ENCODE measurements around the gene LRRK2.
"Not testable (repeated sequence)": the region's sequence is repeated elsewhere in the genome, so short reads cannot be mapped to it uniquely, and the experiment has no call there.

LRRK2 gene

DNA sequence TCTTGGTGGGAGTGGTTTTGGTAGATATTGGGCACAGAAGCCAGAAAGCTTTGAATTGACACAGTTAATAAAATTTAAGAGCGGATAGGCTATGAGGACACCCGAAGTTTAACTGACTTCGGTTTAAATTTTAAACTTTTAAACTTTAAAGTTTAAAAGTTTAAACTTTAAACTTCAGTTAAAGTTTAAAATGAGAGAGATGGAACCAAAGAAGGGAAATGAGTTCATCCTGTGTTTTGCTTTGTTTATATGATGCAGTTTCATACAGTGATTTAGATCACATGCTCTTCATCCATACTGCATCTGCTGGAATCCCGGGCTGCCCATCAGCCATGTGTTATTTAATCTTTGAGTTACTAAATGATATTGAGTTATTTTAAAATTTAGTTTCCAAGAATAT is 27.2 kb upstream of the LRRK2 start:
- Histone ChIP-seq H3K36me3 (ENCODE audit: insufficient read depth, low read depth, low read length) (no peaks in the 10 kb centered on the region), H3K9me3 (ENCODE audit: insufficient read depth, low read depth, low read length) (no peaks in the 10 kb centered on the region), H3K4me3 (ENCODE audit: low read length) (no peak overlapping the region), H3K4me1 (ENCODE audit: insufficient read depth, low read length) (no peaks in the 10 kb centered on the region; the same call in 1 of the 2 replicates), H3K27ac (ENCODE audit: low read length) (no peak overlapping the region), H3K27me3 (ENCODE audit: insufficient read depth, low read length) (no peaks in the 10 kb centered on the region), H3K9ac (ENCODE audit: low read depth, low read length) (no peak overlapping the region)

DNA sequence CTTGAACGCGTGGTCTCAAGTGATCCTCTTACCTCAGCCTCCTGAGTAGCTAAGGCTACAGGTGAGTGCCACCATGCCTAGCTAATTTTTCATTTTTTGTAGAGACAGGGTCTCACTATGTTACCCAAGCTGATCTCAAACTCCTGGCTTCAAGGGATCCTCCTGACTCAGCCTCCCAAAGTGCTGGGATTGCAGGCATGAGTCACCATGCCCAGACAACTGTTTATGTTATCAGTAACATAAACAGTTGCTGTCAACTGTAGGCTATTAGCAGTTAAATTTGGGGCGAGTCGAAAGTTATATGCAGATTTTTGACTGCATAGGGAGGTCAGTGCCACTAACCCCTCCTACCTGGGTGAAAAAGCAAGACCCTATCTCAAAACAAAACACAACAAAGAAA is 26.2 kb upstream of the LRRK2 start:
- Histone ChIP-seq H3K27ac (ENCODE audit: low read length) (no peak overlapping the region), H3K27me3 (ENCODE audit: insufficient read depth, low read length) (no peaks in the 10 kb centered on the region), H3K4me3 (ENCODE audit: low read length) (no peak overlapping the region), H3K4me1 (ENCODE audit: insufficient read depth, low read length) (no peaks in the 10 kb centered on the region), H3K9me3 (ENCODE audit: insufficient read depth, low read depth, low read length) (no peaks in the 10 kb centered on the region), H3K36me3 (ENCODE audit: insufficient read depth, low read depth, low read length) (no peaks in the 10 kb centered on the region), H3K9ac (ENCODE audit: low read depth, low read length) (no peak overlapping the region)

DNA sequence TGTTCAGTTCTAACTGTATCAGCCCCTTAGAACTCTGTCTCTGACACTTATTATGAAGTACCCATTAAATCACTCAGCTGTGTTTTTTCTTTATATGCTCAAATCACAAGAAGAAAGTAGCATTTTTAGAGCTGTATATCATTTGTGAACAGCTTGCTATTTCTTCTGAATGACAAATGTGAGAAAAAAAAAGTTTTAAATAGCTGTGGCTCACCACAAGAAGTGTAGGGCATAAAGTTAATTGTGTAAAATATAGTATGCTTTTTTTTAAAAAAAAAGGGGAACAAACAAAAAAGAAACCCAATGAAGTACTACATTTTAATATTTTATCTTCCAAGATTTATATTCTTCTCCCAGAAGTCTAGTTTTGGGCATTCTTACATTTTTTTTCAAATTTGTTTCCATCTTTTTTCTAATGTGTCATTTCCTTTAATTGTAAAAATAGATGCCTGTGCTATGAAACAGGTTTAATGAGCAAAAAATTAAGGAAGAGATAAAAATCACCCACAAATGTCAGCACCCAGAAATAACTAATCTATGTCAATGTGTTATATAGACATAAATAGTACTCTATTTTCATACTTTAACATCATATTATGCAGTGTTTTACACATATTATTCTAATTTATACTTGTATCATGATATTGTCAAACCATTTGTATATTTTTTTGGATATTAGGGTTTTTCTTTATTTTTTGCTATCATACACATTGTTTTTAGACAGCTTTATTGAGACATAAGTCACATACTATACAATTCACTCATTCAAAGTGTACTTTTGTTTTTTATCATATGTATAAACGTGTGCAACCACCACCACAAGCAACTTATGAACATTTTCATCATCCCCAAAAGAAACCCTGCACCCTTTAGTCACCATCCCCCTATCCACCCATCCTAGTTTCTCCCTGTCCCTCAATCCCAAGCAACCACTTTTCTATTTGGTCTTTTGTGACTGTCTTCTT is 22.4 kb upstream of the LRRK2 start:
- H3K27ac ChIP-seq (ENCODE audit: low read length): no peak overlapping the region
- no peaks in the 10 kb centered on the region for H3K4me1 ChIP-seq (ENCODE audit: insufficient read depth, low read length)
- H3K36me3 ChIP-seq (ENCODE audit: insufficient read depth, low read depth, low read length): no peaks in the 10 kb centered on the region
- no peak overlapping the region for H3K9ac ChIP-seq (ENCODE audit: low read depth, low read length)
- no peaks in the 10 kb centered on the region for H3K9me3 ChIP-seq (ENCODE audit: insufficient read depth, low read depth, low read length)
- no peaks in the 10 kb centered on the region for H3K27me3 ChIP-seq (ENCODE audit: insufficient read depth, low read length)
- H3K4me3 ChIP-seq (ENCODE audit: low read length): no peak overlapping the region

DNA sequence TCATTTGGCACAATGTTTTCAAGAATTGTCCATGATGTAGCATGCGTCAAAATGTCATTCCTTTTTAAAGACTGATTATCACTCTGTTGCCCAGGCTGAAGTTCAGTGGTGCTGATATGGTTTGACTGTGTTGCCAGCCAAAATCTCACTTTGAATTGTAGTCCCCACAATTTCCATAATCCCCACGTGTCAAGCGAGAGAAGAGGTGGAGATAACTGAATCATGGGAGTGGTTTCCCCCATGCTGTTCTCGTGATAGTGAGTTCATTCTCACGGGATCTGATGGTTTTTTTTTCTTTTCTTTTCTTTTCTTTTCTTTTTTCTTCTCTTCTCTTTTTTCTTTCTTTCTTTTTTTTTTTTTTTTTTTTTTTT is 21.8 kb upstream of the LRRK2 start:
- Histone ChIP-seq H3K4me1 (ENCODE audit: insufficient read depth, low read length) (no peaks in the 10 kb centered on the region), H3K9ac (ENCODE audit: low read depth, low read length) (no peak overlapping the region), H3K9me3 (ENCODE audit: insufficient read depth, low read depth, low read length) (no peaks in the 10 kb centered on the region), H3K4me3 (ENCODE audit: low read length) (no peak overlapping the region), H3K36me3 (ENCODE audit: insufficient read depth, low read depth, low read length) (no peaks in the 10 kb centered on the region), H3K27ac (ENCODE audit: low read length) (no peak overlapping the region), H3K27me3 (ENCODE audit: insufficient read depth, low read length) (no peaks in the 10 kb centered on the region)

DNA sequence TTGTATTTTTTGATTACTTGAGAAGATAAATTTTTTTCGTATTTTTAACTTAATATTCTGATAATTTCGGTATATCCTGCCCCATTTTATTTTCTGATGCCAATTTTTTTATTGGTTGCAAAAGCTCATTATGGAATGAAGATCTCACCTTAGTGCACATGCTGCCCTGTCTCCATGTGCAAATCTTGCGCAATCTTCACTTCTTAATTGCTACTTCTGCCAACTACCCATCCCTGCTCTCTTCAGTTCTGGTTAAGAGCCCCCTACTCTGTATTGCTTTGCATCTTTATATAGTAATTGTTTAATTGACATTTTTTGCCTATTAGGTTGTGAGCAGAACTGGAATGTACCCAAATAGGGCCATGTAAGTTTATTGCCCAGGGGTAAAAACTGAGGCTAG is 20.5 kb upstream of the LRRK2 start:
- Histone ChIP-seq H3K9ac (ENCODE audit: low read depth, low read length) (no peak overlapping the region), H3K4me1 (ENCODE audit: insufficient read depth, low read length) (no peaks in the 10 kb centered on the region), H3K27me3 (ENCODE audit: insufficient read depth, low read length) (no peaks in the 10 kb centered on the region)

DNA sequence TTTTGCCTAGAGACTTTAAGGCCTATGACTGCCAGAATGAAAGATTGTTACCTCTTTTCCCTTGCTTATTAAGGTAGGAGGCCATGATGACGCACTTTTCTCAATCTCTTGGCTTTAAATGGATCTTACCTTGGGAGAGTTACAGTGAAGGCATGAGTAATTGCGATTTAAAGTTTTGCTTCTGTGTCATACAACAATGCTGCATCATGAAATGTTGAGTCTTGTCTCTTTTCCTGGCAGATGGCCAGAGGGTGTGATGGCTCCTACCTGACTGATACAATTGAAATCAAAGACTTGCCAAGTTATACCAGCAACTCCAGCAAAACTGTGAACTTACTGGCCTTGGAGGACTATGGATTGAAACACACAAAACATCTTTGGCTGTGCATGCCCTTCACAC is 17.2 kb upstream of the LRRK2 start:
- H3K4me1 ChIP-seq (ENCODE audit: insufficient read depth, low read length): no peaks in the 10 kb centered on the region
- H3K27ac ChIP-seq (ENCODE audit: low read length): no peak overlapping the region
- no peaks in the 10 kb centered on the region for H3K27me3 ChIP-seq (ENCODE audit: insufficient read depth, low read length)
- no peak overlapping the region for H3K9ac ChIP-seq (ENCODE audit: low read depth, low read length)
- H3K4me3 ChIP-seq (ENCODE audit: low read length): no peak overlapping the region
- H3K36me3 ChIP-seq (ENCODE audit: insufficient read depth, low read depth, low read length): no peaks in the 10 kb centered on the region
- H3K9me3 ChIP-seq (ENCODE audit: insufficient read depth, low read depth, low read length): peaks cover 8% of the 10 kb centered on the region; the same call in 1 of the 2 replicates

More for the DNA sequence above, 20.5 kb upstream of the LRRK2 start:
- no peaks in the 10 kb centered on the region for H3K36me3 ChIP-seq (ENCODE audit: insufficient read depth, low read depth, low read length)
- H3K27ac ChIP-seq (ENCODE audit: low read length): no peak overlapping the region
- no peak overlapping the region for H3K4me3 ChIP-seq (ENCODE audit: low read length)
- H3K9me3 ChIP-seq (ENCODE audit: insufficient read depth, low read depth, low read length): no peaks in the 10 kb centered on the region

DNA sequence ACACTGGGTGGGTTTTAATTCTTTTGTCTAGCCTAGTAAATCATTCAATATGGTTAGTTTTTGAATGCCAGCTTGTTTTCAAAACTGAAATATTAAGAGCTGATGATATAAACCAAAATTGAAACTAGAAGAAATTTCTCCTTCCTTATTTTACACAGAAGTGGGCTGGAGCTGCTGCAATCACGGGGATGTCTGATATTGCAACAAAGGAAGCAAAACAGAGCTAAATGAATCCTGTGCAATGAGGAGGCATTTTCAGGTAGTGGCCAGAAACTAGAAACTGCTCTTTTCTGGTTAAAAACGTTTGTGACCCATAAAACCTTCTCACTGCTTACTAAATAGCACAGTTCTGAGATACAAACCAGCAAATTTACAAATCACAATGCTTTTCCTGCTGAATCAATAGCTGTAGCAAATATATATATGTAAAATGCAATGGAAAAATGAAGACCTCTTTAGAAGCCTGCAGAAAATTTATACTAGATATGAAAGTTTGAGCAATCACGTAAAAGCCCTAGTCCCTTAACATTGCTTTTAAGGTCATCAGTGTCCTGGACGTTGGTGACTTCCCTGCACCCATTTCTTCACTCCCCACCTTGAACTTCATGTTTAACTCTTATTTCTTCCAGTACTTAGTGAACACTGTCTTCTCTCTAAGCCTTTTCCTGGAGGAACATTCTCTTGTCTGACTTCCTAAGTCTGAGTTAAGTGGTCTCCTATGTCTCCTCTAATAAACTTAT is 15.9 kb upstream of the LRRK2 start:
- Histone ChIP-seq H3K36me3 (ENCODE audit: insufficient read depth, low read depth, low read length) (no peaks in the 10 kb centered on the region), H3K9ac (ENCODE audit: low read depth, low read length) (no peak overlapping the region), H3K27me3 (ENCODE audit: insufficient read depth, low read length) (no peaks in the 10 kb centered on the region), H3K4me3 (ENCODE audit: low read length) (no peak overlapping the region), H3K27ac (ENCODE audit: low read length) (no peak overlapping the region), H3K4me1 (ENCODE audit: insufficient read depth, low read length) (no peaks in the 10 kb centered on the region), H3K9me3 (ENCODE audit: insufficient read depth, low read depth, low read length) (peaks cover 13% of the 10 kb centered on the region; the same call in 1 of the 2 replicates)

DNA sequence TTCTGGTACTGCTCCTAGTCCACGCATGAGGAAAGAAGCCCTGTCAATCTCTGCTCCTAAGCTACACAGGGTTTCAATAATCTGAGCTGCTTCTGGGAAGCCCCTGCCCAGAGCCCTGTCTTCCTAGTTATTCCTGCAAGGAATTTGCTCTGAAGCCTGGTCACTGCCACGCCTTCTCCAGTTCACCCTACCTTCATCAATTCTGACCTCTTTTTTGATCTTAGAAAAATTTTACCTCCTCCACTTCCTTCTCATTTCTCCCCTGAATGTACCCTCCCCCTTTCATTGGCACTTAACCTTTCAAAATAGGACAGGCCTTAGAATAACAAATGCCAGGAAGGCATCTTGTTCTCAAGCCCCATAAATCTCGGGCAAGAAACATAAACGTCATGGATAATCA is 14.9 kb upstream of the LRRK2 start:
- H3K4me1 ChIP-seq (ENCODE audit: insufficient read depth, low read length): no peaks in the 10 kb centered on the region
- no peak overlapping the region for H3K9ac ChIP-seq (ENCODE audit: low read depth, low read length)
- H3K27me3 ChIP-seq (ENCODE audit: insufficient read depth, low read length): no peaks in the 10 kb centered on the region
- H3K36me3 ChIP-seq (ENCODE audit: insufficient read depth, low read depth, low read length): no peaks in the 10 kb centered on the region
- peaks cover 13% of the 10 kb centered on the region; the same call in 1 of the 2 replicates for H3K9me3 ChIP-seq (ENCODE audit: insufficient read depth, low read depth, low read length)
- no peak overlapping the region for H3K4me3 ChIP-seq (ENCODE audit: low read length)
- H3K27ac ChIP-seq (ENCODE audit: low read length): no peak overlapping the region

DNA sequence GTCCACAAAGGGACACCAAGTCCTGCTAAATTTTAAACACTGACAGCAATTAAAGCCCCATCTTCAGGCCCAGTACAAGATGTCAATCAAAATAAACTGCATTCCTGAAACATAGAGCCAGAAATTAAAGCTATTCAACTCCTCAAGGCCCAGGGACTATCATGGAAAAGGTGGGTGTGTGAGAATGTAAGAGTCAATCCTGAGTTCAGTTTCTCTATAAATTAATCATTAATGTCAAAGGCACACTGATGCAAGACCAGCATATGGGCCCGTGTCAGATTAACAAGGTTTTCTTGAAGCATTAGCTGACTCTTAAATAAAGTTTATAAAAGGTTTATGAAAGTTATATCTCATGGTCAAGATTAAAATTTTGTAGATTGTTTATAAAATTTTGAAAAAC is 13.6 kb upstream of the LRRK2 start:
- H3K9me3 ChIP-seq (ENCODE audit: insufficient read depth, low read depth, low read length): peaks cover 13% of the 10 kb centered on the region; the same call in 1 of the 2 replicates
- not testable (repeated sequence) for H3K9ac ChIP-seq (ENCODE audit: low read depth, low read length); H3K36me3 ChIP-seq (ENCODE audit: insufficient read depth, low read depth, low read length); H3K4me3 ChIP-seq (ENCODE audit: low read length); H3K27ac ChIP-seq (ENCODE audit: low read length); H3K4me1 ChIP-seq (ENCODE audit: insufficient read depth, low read length); H3K27me3 ChIP-seq (ENCODE audit: insufficient read depth, low read length)

DNA sequence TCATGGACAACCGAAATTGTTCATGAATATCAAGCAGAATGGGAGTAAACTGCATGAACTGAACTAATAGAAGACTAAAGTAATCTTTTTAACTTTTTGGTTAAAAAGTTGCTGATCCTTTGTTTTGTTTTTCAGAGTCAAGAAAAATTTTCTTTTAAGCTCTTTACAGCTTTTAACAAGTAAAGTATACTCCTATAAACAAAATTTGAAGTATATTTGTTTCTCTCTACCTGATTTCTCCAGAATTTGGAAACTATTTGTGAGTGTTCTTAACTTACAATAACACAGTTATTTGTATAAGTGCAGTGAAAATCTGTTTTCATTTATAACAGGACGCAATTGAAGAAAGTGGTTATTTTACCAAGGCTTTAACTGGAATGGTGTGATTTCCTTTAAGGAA is 12.2 kb upstream of the LRRK2 start:
- no peak overlapping the region for H3K27ac ChIP-seq (ENCODE audit: low read length)
- no peak overlapping the region for H3K9ac ChIP-seq (ENCODE audit: low read depth, low read length)

DNA sequence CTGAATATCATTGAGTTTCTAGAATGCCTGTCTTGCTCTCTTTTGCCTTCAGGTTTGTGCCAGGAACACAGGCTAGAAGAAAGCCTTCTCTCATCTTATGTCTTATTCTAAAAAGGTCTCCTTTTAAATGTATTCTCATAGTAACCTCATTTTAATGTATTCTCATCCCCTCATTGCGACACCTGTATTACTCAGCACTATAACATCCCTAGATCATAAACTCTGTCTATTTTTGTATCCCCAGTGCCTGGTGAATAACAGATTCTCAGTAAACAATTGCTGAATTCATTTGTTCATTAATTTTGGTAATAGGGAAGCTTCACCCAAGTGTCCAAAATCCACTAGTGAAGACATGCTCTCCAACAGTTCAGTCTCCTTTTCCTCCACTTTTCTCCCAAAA is 8.8 kb upstream of the LRRK2 start:
- Histone ChIP-seq H3K9ac (ENCODE audit: low read depth, low read length) (no peak overlapping the region), H3K36me3 (ENCODE audit: insufficient read depth, low read depth, low read length) (no peaks in the 10 kb centered on the region), H3K27me3 (ENCODE audit: insufficient read depth, low read length) (no peaks in the 10 kb centered on the region), H3K9me3 (ENCODE audit: insufficient read depth, low read depth, low read length) (peaks cover 13% of the 10 kb centered on the region; the same call in 1 of the 2 replicates), H3K4me3 (ENCODE audit: low read length) (no peak overlapping the region), H3K27ac (ENCODE audit: low read length) (no peak overlapping the region), H3K4me1 (ENCODE audit: insufficient read depth, low read length) (no peaks in the 10 kb centered on the region)

More for the DNA sequence above, 12.2 kb upstream of the LRRK2 start:
- Histone ChIP-seq H3K4me1 (ENCODE audit: insufficient read depth, low read length) (no peaks in the 10 kb centered on the region), H3K36me3 (ENCODE audit: insufficient read depth, low read depth, low read length) (no peaks in the 10 kb centered on the region), H3K4me3 (ENCODE audit: low read length) (no peak overlapping the region), H3K27me3 (ENCODE audit: insufficient read depth, low read length) (no peaks in the 10 kb centered on the region), H3K9me3 (ENCODE audit: insufficient read depth, low read depth, low read length) (peaks cover 13% of the 10 kb centered on the region; the same call in 1 of the 2 replicates)
